ENCODE measurements around the gene DIS3L2.

DIS3L2 gene

DNA sequence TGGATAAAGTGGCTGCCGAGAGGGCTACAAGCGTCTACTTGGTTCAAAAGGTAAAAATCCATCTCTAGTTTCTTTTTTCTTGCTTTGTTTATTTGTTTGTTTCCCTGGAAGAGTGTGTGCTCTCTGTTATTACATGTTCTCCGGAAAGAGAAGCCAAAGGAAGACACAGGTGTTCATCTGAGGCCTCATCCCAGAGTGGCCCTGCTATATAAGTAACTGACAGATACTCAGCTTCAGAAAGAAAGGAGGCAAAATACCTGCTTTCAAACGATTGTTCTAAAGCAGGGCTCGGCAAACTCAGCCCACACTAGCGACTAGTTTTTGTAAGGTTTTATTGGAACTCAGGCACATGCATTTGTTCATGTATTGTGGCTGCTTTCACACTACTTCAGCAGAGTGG lies 277.1 kb downstream of the DIS3L2 start:
- H3K79me2 ChIP-seq (ENCODE audit: insufficient read depth, low read length), result no peaks in the 10 kb centered on the region
- H3K9ac ChIP-seq (ENCODE audit: low read depth, low read length, poor library complexity, severe bottlenecking), result no peak overlapping the region
- TF ChIP-seq, protein P1, sequence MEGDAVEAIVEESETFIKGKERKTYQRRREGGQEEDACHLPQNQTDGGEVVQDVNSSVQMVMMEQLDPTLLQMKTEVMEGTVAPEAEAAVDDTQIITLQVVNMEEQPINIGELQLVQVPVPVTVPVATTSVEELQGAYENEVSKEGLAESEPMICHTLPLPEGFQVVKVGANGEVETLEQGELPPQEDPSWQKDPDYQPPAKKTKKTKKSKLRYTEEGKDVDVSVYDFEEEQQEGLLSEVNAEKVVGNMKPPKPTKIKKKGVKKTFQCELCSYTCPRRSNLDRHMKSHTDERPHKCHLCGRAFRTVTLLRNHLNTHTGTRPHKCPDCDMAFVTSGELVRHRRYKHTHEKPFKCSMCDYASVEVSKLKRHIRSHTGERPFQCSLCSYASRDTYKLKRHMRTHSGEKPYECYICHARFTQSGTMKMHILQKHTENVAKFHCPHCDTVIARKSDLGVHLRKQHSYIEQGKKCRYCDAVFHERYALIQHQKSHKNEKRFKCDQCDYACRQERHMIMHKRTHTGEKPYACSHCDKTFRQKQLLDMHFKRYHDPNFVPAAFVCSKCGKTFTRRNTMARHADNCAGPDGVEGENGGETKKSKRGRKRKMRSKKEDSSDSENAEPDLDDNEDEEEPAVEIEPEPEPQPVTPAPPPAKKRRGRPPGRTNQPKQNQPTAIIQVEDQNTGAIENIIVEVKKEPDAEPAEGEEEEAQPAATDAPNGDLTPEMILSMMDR (conservative IDR thresholded peaks at IDR 0.05; ENCODE audit: low read length), result no peak
- TF ChIP-seq EZH2phosphoT487 (IDR thresholded peaks at IDR 0.05; ENCODE audit: borderline replicate concordance), result no peak
- H3K4me2 ChIP-seq (ENCODE audit: low read depth, low read length, poor library complexity, severe bottlenecking), result no peak overlapping the region
- no peaks in the 10 kb centered on the region for H4K20me1 ChIP-seq (ENCODE audit: insufficient read depth, low read length, poor library complexity, severe bottlenecking)
- H3K9me2 ChIP-seq (replicated peaks; ENCODE audit: low read depth, low read length), result no peaks in the 10 kb centered on the region
- no peaks in the 10 kb centered on the region; the same call in 1 of the 2 replicates for H3K36me3 ChIP-seq (ENCODE audit: insufficient read depth, low read length)
- H3K27me3 ChIP-seq (ENCODE audit: insufficient read depth, low read length, poor library complexity, severe bottlenecking), result no peaks in the 10 kb centered on the region
- H3F3A ChIP-seq (ENCODE audit: low read depth), result no peaks in the 10 kb centered on the region; the same call in 1 of the 2 replicates
- H3K4me1 ChIP-seq (ENCODE audit: insufficient read depth, low read length, poor library complexity, severe bottlenecking), result peaks cover 62% of the 10 kb centered on the region
- H3K4me3 ChIP-seq (ENCODE audit: low read length, poor library complexity, severe bottlenecking), result no peak overlapping the region
- H3K9me3 ChIP-seq (ENCODE audit: insufficient read depth, low read depth, low read length), result no peaks in the 10 kb centered on the region
- H2AFZ ChIP-seq (ENCODE audit: low read length), result no peak overlapping the region

DNA sequence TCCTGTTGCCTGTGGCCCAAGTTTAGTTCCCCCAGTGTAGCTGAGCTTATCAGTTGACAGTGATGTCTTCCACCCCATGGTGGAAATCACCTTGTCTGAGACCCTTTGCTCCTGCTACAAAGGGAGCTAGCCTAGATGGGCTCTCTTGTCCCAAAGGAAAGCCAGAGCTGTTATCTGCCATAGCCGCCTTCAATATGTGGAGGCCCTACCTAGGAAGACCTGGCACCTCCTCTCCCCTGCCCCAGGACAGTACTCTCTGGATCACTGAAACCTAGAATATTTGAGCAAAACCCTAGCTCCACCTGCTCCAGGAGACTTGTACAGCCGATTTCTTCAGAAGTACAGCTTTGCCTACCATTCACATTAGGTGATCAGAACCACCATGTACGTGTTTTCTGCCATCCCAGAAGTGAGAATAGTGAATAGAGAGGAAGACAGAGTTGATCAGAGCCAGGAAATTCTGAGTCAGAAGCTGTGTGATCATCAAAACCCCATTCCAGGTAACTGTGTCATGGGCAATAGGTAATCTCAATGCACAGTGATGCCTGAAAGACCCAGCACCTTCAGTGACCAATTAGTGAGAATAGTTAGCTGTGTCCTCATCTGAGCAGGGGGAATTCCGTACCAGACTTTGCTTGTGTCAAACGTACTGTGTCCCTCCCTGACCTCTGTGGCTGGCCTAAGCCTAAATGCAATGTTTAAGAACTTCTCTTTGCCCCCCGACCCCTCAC lies 278.6 kb downstream of the DIS3L2 start:
- Histone ChIP-seq H3F3A (ENCODE audit: low read depth) (no peaks in the 10 kb centered on the region; the same call in 1 of the 2 replicates), H3K27me3 (ENCODE audit: insufficient read depth, low read length, poor library complexity, severe bottlenecking) (no peaks in the 10 kb centered on the region), H4K20me1 (ENCODE audit: insufficient read depth, low read length, poor library complexity, severe bottlenecking) (no peaks in the 10 kb centered on the region), H3K79me2 (ENCODE audit: insufficient read depth, low read length) (no peaks in the 10 kb centered on the region), H2AFZ (ENCODE audit: low read length) (no peak overlapping the region), H3K9me3 (ENCODE audit: insufficient read depth, low read depth, low read length) (no peaks in the 10 kb centered on the region), H3K36me3 (ENCODE audit: insufficient read depth, low read length) (no peaks in the 10 kb centered on the region; the same call in 1 of the 2 replicates), H3K4me2 (ENCODE audit: low read depth, low read length, poor library complexity, severe bottlenecking) (no peak overlapping the region), H3K9me2 (replicated peaks; ENCODE audit: low read depth, low read length) (no peaks in the 10 kb centered on the region), H3K4me1 (ENCODE audit: insufficient read depth, low read length, poor library complexity, severe bottlenecking) (peaks cover 67% of the 10 kb centered on the region), H3K9ac (ENCODE audit: low read depth, low read length, poor library complexity, severe bottlenecking) (no peak overlapping the region), H3K4me3 (ENCODE audit: low read length, poor library complexity, severe bottlenecking) (no peak overlapping the region)
- TF ChIP-seq, protein P1 (conservative IDR thresholded peaks at IDR 0.05; ENCODE audit: low read length), result no peak
- TF ChIP-seq EZH2phosphoT487 (IDR thresholded peaks at IDR 0.05; ENCODE audit: borderline replicate concordance), result no peak

GRCh38 chr2:232240906-232241305 lies 279.4 kb downstream of the DIS3L2 start:
- no peak overlapping the region for H3K4me2 ChIP-seq (ENCODE audit: low read depth, low read length, poor library complexity, severe bottlenecking)
- H3K4me1 ChIP-seq (ENCODE audit: insufficient read depth, low read length, poor library complexity, severe bottlenecking), result peaks cover 71% of the 10 kb centered on the region
- H3F3A ChIP-seq (ENCODE audit: low read depth), result no peaks in the 10 kb centered on the region; the same call in 1 of the 2 replicates
- H3K36me3 ChIP-seq (ENCODE audit: insufficient read depth, low read length), result no peaks in the 10 kb centered on the region; the same call in 1 of the 2 replicates
- H4K20me1 ChIP-seq (ENCODE audit: insufficient read depth, low read length, poor library complexity, severe bottlenecking), result no peaks in the 10 kb centered on the region
- H3K9me2 ChIP-seq (replicated peaks; ENCODE audit: low read depth, low read length), result no peaks in the 10 kb centered on the region
- H3K27me3 ChIP-seq (ENCODE audit: insufficient read depth, low read length, poor library complexity, severe bottlenecking), result no peaks in the 10 kb centered on the region
- TF ChIP-seq EZH2phosphoT487 (IDR thresholded peaks at IDR 0.05; ENCODE audit: borderline replicate concordance), result no peak
- TF ChIP-seq, protein P1 (conservative IDR thresholded peaks at IDR 0.05; ENCODE audit: low read length), result no peak
- no peaks in the 10 kb centered on the region for H3K79me2 ChIP-seq (ENCODE audit: insufficient read depth, low read length)
- no peak overlapping the region for H3K9ac ChIP-seq (ENCODE audit: low read depth, low read length, poor library complexity, severe bottlenecking)
- no peak overlapping the region for H3K4me3 ChIP-seq (ENCODE audit: low read length, poor library complexity, severe bottlenecking)
- no peaks in the 10 kb centered on the region for H3K9me3 ChIP-seq (ENCODE audit: insufficient read depth, low read depth, low read length)
- H2AFZ ChIP-seq (ENCODE audit: low read length), result no peak overlapping the region
